Stimulated activated CD4-positive, alpha-beta T cell treated with anti-CD3 and anti-CD28 coated beads, Interleukin-1b, Interleukin-23, amount 100 ng/mL, for 48 hours (primary cell): ENCODE measurements around the gene MIGA1.
"Not testable (repeated sequence)": the region's sequence is repeated elsewhere in the genome, so short reads cannot be mapped to it uniquely, and the experiment has no call there.

ENCODE experiments used
- DNase-seq: peaks from one replicate; pipeline ENCODE4 v3.0.0-alpha.2; 2020

MIGA1 gene

GRCh38 chr1:77779529-77780281 is at the start of gene MIGA1:
Gene MIGA1, plus strand, starts transcription at chr1:77779649. Its CDS starts 3,604 bp downstream, at chr1:77783253.
- DNase-seq, result peak; percentile 85

- DNase-seq, result no peak
Measured at GRCh38 chr1:77732090-77732489, 47.4 kb upstream of the MIGA1 start.

DNA sequence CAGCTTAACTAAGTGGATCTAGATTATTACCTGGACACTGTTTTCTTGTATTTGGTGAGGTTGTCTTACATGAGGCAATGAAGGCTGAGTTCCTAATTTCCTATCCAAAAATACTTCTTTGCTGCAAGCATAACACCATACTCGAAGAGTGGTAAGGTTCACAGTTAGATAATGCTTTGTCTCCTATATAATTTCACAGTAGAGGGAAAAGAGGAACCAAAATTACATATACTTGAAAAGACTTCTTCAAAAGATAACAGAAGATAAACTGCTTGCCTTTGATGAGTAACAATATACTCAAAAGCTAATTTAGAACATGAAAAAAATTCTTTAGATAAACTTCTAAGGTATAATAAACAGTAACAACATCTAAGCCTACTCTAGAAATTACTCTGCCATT is 40.2 kb upstream of the MIGA1 start:
- no peak for DNase-seq

DNA sequence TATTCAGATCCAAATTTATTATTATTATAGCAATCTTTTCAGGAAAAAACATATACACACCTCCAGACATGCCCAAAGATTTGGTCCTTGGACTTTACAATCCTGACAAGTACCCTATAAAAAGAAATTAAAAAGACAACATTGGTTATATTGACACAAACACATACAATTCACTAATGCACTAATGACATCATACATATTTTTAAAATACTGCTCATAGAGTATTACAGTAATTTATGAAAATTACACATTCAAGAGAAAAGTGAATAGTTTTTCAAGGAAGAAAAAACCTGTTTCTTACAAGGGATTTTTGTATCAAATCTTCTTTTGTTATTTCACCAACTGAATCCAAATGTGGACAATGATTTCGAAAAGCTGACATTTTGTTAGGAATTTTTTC is 38.1 kb upstream of the MIGA1 start:
- DNase-seq, result no peak

GRCh38 chr1:77742011-77742555 is 37.4 kb upstream of the MIGA1 start:
- no peak for DNase-seq

- DNase-seq, result no peak
Measured at GRCh38 chr1:77744576-77744975, 34.9 kb upstream of the MIGA1 start.

- DNase-seq, result not testable (repeated sequence)
Measured at GRCh38 chr1:77749489-77749888, 30.0 kb upstream of the MIGA1 start.

- DNase-seq, result no peak
Measured at GRCh38 chr1:77756052-77756754, 23.2 kb upstream of the MIGA1 start.

GRCh38 chr1:77757066-77757584 is 22.3 kb upstream of the MIGA1 start:
- no peak for DNase-seq

GRCh38 chr1:77757603-77758002 is 21.8 kb upstream of the MIGA1 start:
- DNase-seq, result no peak

DNA sequence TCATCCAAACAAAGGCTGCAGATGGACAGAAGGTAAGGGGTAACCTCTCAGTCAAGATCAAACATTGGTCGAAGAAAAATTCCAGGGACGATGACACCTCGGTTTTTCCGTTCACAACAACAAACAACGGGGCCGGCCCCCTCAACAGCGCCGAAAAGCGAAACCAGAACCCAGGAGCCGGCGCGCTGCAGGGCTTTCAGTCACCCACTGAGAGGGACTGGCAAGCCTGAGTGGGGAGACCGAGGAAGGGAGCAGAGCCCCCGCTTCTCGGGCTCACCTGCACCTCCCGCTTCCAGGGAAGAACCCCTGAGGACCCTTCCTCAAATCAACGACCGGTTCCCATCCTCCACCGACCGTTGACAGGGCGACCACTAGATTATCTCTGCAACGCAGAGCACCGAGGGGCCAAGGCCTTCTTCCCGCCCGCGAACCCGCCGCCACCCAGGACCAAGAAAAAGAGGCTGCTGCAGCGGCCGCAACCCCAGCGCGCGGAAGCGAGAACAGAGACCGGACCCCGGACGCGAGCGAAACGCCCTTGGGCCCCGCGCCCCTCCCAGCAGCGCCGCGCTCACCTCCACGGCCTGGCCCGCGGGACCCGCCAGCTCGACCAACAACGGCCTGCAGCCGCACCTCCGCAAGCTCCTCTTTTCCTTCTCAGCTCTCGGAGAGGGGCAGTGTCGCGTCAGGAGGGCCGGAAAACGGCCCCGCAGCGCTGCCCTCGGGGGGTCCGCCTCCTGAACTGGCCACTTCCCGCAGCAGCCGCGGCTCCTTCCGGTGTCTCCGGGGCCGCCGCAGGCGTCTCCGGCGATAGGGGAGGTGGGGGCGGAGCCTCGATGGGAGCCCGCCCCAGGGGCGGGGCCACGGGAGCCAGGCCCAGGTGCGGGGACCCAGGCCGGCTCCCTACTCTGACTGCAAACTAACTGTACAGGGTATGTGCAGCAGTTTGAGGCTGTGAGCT is 20.1 kb upstream of the MIGA1 start, which contains the start of gene USP33:
Gene USP33, minus strand, starts transcription at position 782 of the 958 bp plus-strand sequence. CDS start 18,155 bp downstream, outside the sequence.
- peak; percentile 87 for DNase-seq

DNA sequence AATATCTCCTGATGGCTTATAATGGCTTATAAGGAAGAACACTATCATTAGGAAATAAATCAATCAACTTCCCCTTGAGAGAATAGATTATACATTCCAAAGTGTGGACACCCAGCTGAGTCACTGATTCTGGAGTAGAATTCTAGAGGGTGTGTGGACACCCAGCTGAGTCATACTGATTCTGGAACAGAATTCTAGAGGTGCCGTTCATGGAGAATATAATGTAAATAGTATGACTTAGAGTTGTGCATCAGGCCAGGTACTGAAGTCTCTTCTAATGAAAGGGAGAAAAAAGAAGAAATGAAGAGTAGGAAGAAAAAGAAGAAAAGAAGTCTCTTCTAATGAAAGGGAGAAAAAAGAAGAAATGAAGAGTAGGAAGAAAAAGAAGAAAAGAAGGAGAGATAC is 17.4 kb upstream of the MIGA1 start:
- no peak for DNase-seq

DNA sequence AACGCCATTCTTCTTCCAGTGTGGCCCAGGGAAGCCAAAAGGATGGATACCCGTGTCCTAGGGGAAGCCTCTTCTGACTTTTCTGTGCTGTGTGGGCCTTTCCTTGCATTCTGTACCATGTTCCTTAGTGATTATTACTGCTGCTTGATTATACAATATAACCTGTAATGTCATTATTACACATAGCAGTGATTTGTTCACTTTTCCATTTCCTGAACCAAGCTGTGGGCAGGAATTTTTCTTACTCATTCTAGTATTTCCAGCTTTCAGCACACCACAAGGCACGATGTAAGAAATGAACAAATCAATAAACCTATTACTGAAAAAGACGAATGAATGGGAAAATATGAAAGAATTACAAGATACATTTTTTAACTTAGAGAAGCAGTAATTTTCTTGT is 11.4 kb upstream of the MIGA1 start:
- DNase-seq, result no peak

DNA sequence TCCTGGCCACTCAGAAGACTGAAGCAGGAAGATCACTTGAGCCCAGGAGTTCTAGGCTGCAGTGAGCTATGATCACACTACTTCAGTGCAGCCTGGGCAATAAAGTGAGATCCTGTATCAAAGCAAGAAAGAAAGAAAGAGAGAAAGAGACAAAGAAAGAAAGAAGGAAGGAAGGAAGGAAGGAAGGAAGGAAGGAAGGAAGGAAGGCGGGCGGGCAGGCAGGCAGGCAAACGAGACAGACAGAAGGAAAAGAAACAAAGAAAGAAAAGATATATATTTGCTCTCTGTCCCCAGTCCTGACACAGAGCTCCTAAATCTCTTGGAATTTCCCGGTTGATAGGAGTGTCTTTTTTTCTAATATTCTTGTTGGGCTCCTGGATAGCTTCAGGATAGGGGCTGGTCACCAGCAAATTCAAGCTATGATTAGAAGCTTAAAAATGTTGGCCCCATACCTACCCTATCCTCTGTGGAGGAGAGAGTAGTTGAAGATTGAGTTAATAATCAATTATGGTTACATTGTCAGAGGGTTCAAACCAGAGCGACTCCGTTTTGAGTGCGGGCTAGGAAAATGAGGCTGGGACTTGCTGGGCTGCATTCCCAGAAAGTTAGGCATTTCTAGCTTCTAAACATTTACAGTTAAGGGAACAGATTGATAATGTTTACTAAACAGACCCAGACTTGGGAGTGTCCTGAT is 3.3 kb upstream of the MIGA1 start:
- DNase-seq, result no peak

GRCh38 chr1:77781683-77782082 is 2.2 kb downstream of the MIGA1 start:
- DNase-seq, result no peak

- no peak for DNase-seq
Measured at GRCh38 chr1:77783141-77783540, 3.7 kb downstream of the MIGA1 start.

- not testable (repeated sequence) for DNase-seq
Measured at GRCh38 chr1:77786093-77786741, 6.8 kb downstream of the MIGA1 start.

- DNase-seq, result no peak
Measured at GRCh38 chr1:77794550-77794949, 15.1 kb downstream of the MIGA1 start.

- DNase-seq, result no peak
Measured at GRCh38 chr1:77796695-77797405, 17.4 kb downstream of the MIGA1 start.

DNA sequence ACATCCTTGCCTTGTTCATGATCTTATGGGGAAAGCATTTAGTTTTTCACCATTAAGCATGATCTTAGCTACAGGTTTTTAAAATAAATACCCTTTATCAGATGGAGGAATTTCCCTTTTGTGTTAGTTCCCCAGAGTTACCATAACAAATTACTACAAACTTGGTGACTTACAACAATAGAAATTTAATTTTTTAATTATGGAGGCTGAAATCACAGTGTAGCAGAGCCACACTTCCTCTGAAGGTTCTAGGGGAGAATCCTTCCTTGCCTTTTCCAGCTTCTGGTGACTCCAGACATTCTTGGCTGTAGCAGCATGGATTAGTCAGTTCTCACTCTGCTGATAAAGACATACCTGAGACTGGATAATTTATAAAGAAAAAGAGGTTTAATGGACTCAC is 18.5 kb downstream of the MIGA1 start:
- no peak for DNase-seq

DNA sequence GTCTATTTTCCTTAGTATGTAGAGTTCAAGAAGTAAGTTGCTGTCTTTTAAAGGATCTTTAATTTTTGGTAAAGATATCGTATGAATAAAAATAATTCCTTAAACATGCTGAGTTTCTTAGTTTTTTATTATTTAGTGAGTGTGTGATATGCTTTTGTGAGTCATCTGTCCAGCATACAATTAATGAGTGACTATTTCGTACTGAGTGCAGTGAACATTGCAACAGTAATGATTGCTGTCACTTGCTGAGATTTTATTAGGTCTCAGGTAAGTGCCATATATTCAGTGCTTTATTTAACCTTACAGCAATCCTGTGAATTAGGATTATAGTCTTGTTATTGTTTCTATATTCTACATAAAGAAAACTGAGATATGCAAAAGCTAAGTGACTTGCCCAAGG is 22.6 kb downstream of the MIGA1 start:
- no peak for DNase-seq
